H1 (cell line): ENCODE data around the gene FHIT. TPM values are rescaled to one million over a fixed set of nuclear protein-coding genes. Genes with fewer than 3 reads are reported as not detected.

Experiments
- CTCF ChIA-PET: fragments of 300-600 bp; sonication (Branson Sonifier 250); formaldehyde crosslinking; loops from one replicate; lab custom pipeline; 2021; ENCODE audit not compliant: partially characterized antibody; lab: Charles Lee
- POLR2A ChIA-PET: fragments of 300-600 bp; sonication (Branson Sonifier 250); formaldehyde crosslinking; loops from one replicate; lab custom pipeline; 2021; ENCODE audit warnings: inconsistent platforms; ENCODE audit not compliant: partially characterized antibody; lab: Charles Lee
- DNase-seq, 2 experiments: peaks; one replicate each; pipeline versions ENCODE4 v3.0.0 to v3.0.0-alpha.2; 2010 to 2022; ENCODE audit warnings: low spot score in 2 of 2, low read depth in 1 of 2, mixed read lengths in 1 of 2
- FAIRE-seq: peaks from 2 replicates; lab custom pipeline; 2011; peaks lifted over from hg19 to GRCh38; lab: Jason Lieb, UNC
- H2AFZ ChIP-seq: 2 replicates; pipeline ENCODE4 v1.8.1; 2012; ENCODE audit warnings: low read length, inconsistent platforms
- H2AK5ac ChIP-seq: 2 replicates; pipeline ENCODE4 v1.6.1; 2013; ENCODE audit warnings: low read depth, low read length
- H2BK120ac ChIP-seq: replicated peaks from 2 replicates; pipeline ENCODE3; 2013; ENCODE audit warnings: low read depth, low read length, inconsistent platforms
- H2BK12ac ChIP-seq: 2 replicates; pipeline ENCODE4 v1.6.1; 2013; ENCODE audit warnings: low read depth, low read length
- H2BK15ac ChIP-seq: 2 replicates; pipeline ENCODE4 v1.6.1; 2013; ENCODE audit warnings: low read length
- H2BK20ac ChIP-seq: 2 replicates; pipeline ENCODE4 v1.6.1; 2013; ENCODE audit warnings: low read length
- H2BK5ac ChIP-seq: 2 replicates; pipeline ENCODE4 v1.6.1; 2013; ENCODE audit warnings: low read depth, low read length
- H3K14ac ChIP-seq: 2 replicates; pipeline ENCODE4 v1.6.1; 2013; ENCODE audit warnings: inconsistent platforms; ENCODE audit not compliant: insufficient read length
- H3K18ac ChIP-seq: 2 replicates; pipeline ENCODE4 v1.6.1; 2013; ENCODE audit warnings: low read length; ENCODE audit errors: extremely low read depth
- H3K23ac ChIP-seq: 2 replicates; pipeline ENCODE4 v1.6.1; 2013; ENCODE audit warnings: inconsistent platforms; ENCODE audit not compliant: insufficient read length
- H3K23me2 ChIP-seq: 2 replicates; pipeline ENCODE4 v1.6.1; 2013; ENCODE audit warnings: low read depth, low read length
- H3K27ac ChIP-seq: 2 replicates; pipeline ENCODE4 v1.6.1; 2011; ENCODE audit warnings: low read depth, low read length, inconsistent platforms
- H3K27me3 ChIP-seq, 4 experiments: replicated peaks in 1 of 4; 1 replicate in 1 of 4; 2 replicates in 3 of 4; pipeline versions ENCODE4 v1.6.1 to v1.8.1; 2011 to 2013; ENCODE audit warnings: low read length in 3 of 4, mild to moderate bottlenecking in 3 of 4, inconsistent platforms in 2 of 4, mixed read lengths in 2 of 4, moderate library complexity in 1 of 4; ENCODE audit not compliant: control insufficient read depth in 3 of 4, insufficient read depth in 3 of 4; ENCODE audit errors: extremely low read depth in 1 of 4
- H3K36me3 ChIP-seq, 4 experiments: 2 replicates each; pipeline versions ENCODE4 v1.6.1 to v1.8.1; 2011 to 2013; ENCODE audit warnings: mild to moderate bottlenecking in 4 of 4, low read length in 3 of 4, moderate library complexity in 2 of 4, control low read depth in 1 of 4, inconsistent platforms in 1 of 4; ENCODE audit not compliant: insufficient read depth in 4 of 4, control insufficient read depth in 2 of 4
- H3K4ac ChIP-seq: replicated peaks from 2 replicates; pipeline ENCODE3; 2013; ENCODE audit warnings: low read length, low read depth, mixed read lengths, inconsistent platforms; ENCODE audit not compliant: insufficient read length
- H3K4me1 ChIP-seq, 4 experiments: replicated peaks in 1 of 4; 1 replicate in 1 of 4; 2 replicates in 3 of 4; pipeline versions ENCODE4 v1.6.1 to v1.8.1; 2011 to 2013; ENCODE audit warnings: low read length in 3 of 4, inconsistent platforms in 2 of 4, mixed read lengths in 1 of 4; ENCODE audit not compliant: insufficient read depth in 4 of 4, control insufficient read depth in 3 of 4
- H3K4me2 ChIP-seq, 2 experiments: 2 replicates each; pipeline versions ENCODE4 v1.6.1 to v1.8.1; 2011 to 2013; ENCODE audit warnings: low read depth in 2 of 2, low read length in 2 of 2, control low read depth in 1 of 2, inconsistent platforms in 1 of 2, mild to moderate bottlenecking in 1 of 2; ENCODE audit not compliant: insufficient read depth in 1 of 2
- H3K4me3 ChIP-seq, 4 experiments: fragments of 200-600, 300-600 bp in 1 of 4; sonication (generic), shearing (Covaris generic), sonication (Bioruptor Twin) in 1 of 4; 2 replicates each; pipeline versions ENCODE4 v1.5.1 to v1.8.1; 2011 to 2016; ENCODE audit warnings: low read length in 4 of 4, low read depth in 3 of 4, control low read depth in 2 of 4, inconsistent platforms in 2 of 4, mild to moderate bottlenecking in 2 of 4, mixed read lengths in 1 of 4, moderate library complexity in 1 of 4; ENCODE audit not compliant: insufficient read depth in 2 of 4; ENCODE audit errors: extremely low read depth in 1 of 4
- H3K56ac ChIP-seq: replicated peaks from 2 replicates; pipeline ENCODE3; 2013; ENCODE audit warnings: low read depth, mild to moderate bottlenecking, mixed read lengths, low read length, inconsistent platforms; ENCODE audit not compliant: insufficient read length
- H3K79me1 ChIP-seq: 2 replicates; pipeline ENCODE4 v1.6.1; 2013; ENCODE audit warnings: low read depth, low read length, control low read depth
- H3K79me2 ChIP-seq, 2 experiments: 2 replicates each; pipeline versions ENCODE4 v1.6.1 to v1.8.1; 2012 to 2013; ENCODE audit warnings: low read length in 2 of 2, mild to moderate bottlenecking in 2 of 2, inconsistent platforms in 1 of 2; ENCODE audit not compliant: insufficient read depth in 2 of 2, control insufficient read depth in 1 of 2
- H3K9ac ChIP-seq, 4 experiments: replicated peaks in 1 of 4; 1 replicate in 1 of 4; 2 replicates in 3 of 4; pipeline versions ENCODE4 v1.6.1 to v1.8.1; 2011 to 2013; ENCODE audit warnings: low read depth in 3 of 4, low read length in 3 of 4, control low read depth in 2 of 4, mild to moderate bottlenecking in 2 of 4, moderate library complexity in 2 of 4, inconsistent platforms in 1 of 4; ENCODE audit errors: extremely low read depth in 1 of 4
- H3K9me3 ChIP-seq, 2 experiments: 2 replicates each; pipeline versions ENCODE4 v1.6.1 to v1.8.1; 2012 to 2013; ENCODE audit warnings: mild to moderate bottlenecking in 2 of 2, moderate library complexity in 2 of 2, control low read depth in 1 of 2, inconsistent platforms in 1 of 2, low read depth in 1 of 2, low read length in 1 of 2, mixed read lengths in 1 of 2; ENCODE audit not compliant: insufficient read depth in 2 of 2
- H4K20me1 ChIP-seq, 2 experiments: replicated peaks in 1 of 2; 2 replicates each; pipeline versions ENCODE3 to v1.8.1; 2011 to 2013; ENCODE audit warnings: inconsistent platforms in 2 of 2, low read length in 2 of 2, mild to moderate bottlenecking in 1 of 2; ENCODE audit not compliant: insufficient read depth in 2 of 2, control insufficient read depth in 1 of 2
- H4K5ac ChIP-seq: 2 replicates; pipeline ENCODE4 v1.6.1; 2013; ENCODE audit warnings: low read length, low read depth, mixed read lengths, inconsistent platforms; ENCODE audit not compliant: insufficient read length
- H4K8ac ChIP-seq: 2 replicates; pipeline ENCODE4 v1.8.0; 2013; ENCODE audit warnings: mild to moderate bottlenecking, moderate library complexity, low read length, inconsistent platforms; ENCODE audit not compliant: insufficient read depth; ENCODE audit errors: extremely low read depth
- H4K91ac ChIP-seq: replicated peaks from 2 replicates; pipeline ENCODE3; 2013; ENCODE audit warnings: low read length, mixed read lengths, inconsistent platforms; ENCODE audit not compliant: insufficient read length
- FOSL1 ChIP-seq: IDR thresholded peaks from 2 replicates; pipeline ENCODE4 v1.6.1; 2011; ENCODE audit warnings: mild to moderate bottlenecking, low read depth, low read length, moderate library complexity; ENCODE audit not compliant: insufficient read depth
- SIN3A ChIP-seq, 2 experiments: IDR thresholded peaks in 1 of 2; conservative IDR thresholded peaks in 1 of 2; 2 replicates each; pipeline ENCODE4 v1.6.1; 2011 to 2012; ENCODE audit warnings: low read length in 2 of 2, improper control_type of control experiment in 1 of 2, low read depth in 1 of 2, mild to moderate bottlenecking in 1 of 2
- WGBS, 2 experiments: shearing (Covaris generic) in 1 of 2; methylation state at CpG; one replicate each; pipeline versions ENCODE4 v1.1.6 to v1.1.7; 2013 to 2015; ENCODE audit warnings: low lambda C conversion rate in 2 of 2, mixed read lengths in 2 of 2, inconsistent platforms in 1 of 2, low coverage in 1 of 2, missing lambda C conversion rate in 1 of 2; ENCODE audit not compliant: insufficient replicate concordance in 2 of 2, insufficient coverage in 1 of 2, insufficient read length in 1 of 2; ENCODE audit errors: extremely low coverage in 1 of 2, missing lambda C conversion rate in 1 of 2; 5-methylcytosine and 5-hydroxymethylcytosine counted together
- polyA plus RNA-seq, 7 experiments: library from polyadenylated mRNA; depleted of rRNA in 3 of 7; stranded (reverse) in 5 of 7; unstranded in 2 of 7; fragments of >200 nt in 5 of 7; fragments of 200-250 nt in 2 of 7; gene quantifications; 1 replicate in 5 of 7; 2 replicates in 1 of 7; 4 replicates in 1 of 7; pipeline versions ENCODE4 v1.2.1 to v1.2.3, GENCODE V29; 2011 to 2013; ENCODE audit warnings: missing spikeins in 2 of 7, mixed read lengths in 2 of 7
- total RNA-seq: library from RNA; stranded (reverse); fragmentation: NEBNext Ultra II Directional; extraction: Animal tissue kit (Norgen Biotek cat#: 25700); gene quantifications from 2 replicates; pipeline ENCODE4 v1.2.1, GENCODE V29; 2021

Gene FHIT
- total and polyA plus RNA-seq, 2 of the 8 experiments (the other 6 are each of a cell fraction or from before 2014, with no cell fraction given): 1.2 to 3.2 TPM

DNA sequence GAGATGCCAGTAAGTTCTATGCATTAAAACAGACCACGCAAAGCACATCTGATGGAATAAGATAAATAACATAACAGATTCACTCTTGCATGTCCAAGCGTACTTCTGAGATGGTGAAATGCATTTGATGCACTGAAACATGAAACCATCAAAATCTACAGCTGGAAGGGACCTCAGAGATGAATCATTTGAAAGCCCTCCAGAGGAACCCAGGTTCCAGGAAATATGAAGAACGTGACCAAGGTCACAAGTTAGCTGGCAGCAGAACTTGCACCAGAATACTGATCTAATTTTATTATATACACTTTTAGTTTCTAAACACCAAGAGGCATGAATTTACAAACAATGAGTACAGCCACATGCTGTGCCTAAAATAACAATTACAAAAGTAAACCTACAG, 957.1 kb downstream of the FHIT start:
- WGBS, 2 experiments: 66% methylated on average over 3 of the region's 3 CpGs; no CpG with 5 or more reads in 1 of the 2 experiments

More for the DNA sequence above, 957.1 kb downstream of the FHIT start:
- no peak overlapping the region for H2BK12ac ChIP-seq
- DNase-seq (no peak), FAIRE-seq (no peak)
- H3K79me1 ChIP-seq: no peaks in the 10 kb centered on the region
- no peak overlapping the region for H3K23ac ChIP-seq
- H3K4me3 ChIP-seq: no peak overlapping the region
- no peaks in the 10 kb centered on the region for H4K20me1 ChIP-seq
- H2BK20ac ChIP-seq: no peak overlapping the region
- H3K36me3 ChIP-seq: no peaks in the 10 kb centered on the region
- H2BK5ac ChIP-seq: no peak overlapping the region
- no peaks in the 10 kb centered on the region for H3K79me2 ChIP-seq
- H3K23me2 ChIP-seq: no peaks in the 10 kb centered on the region; the same call in 1 of the 2 replicates
- H2BK120ac ChIP-seq: no peak overlapping the region
- no peak overlapping the region for H2AFZ ChIP-seq
- CTCF ChIA-PET: no interaction called here
- no peak overlapping the region for H3K4ac ChIP-seq
- TF ChIP-seq SIN3A (conservative IDR thresholded peaks at IDR 0.05 in 1 of 2, IDR thresholded peaks at IDR 0.05 in 1 of 2; ENCODE audit: low read depth in 1 of 2, low read length in 2 of 2) (no peak), FOSL1 (no peak)
- H3K14ac ChIP-seq: no peak overlapping the region
- no peak overlapping the region for H4K8ac ChIP-seq
- POLR2A ChIA-PET: no interaction called here
- H2AK5ac ChIP-seq: no peak overlapping the region
- no peak overlapping the region for H2BK15ac ChIP-seq
- no peak overlapping the region for H3K9ac ChIP-seq
- H3K4me2 ChIP-seq: no peak overlapping the region
- H3K9me3 ChIP-seq: no peaks in the 10 kb centered on the region
- H3K27ac ChIP-seq: no peak overlapping the region
- no peak overlapping the region for H3K18ac ChIP-seq
- no peaks in the 10 kb centered on the region; a peak in 1 of 7 replicates for H3K4me1 ChIP-seq
- no peaks in the 10 kb centered on the region for H3K27me3 ChIP-seq
- no peak overlapping the region for H4K91ac ChIP-seq
- no peak overlapping the region for H3K56ac ChIP-seq
- H4K5ac ChIP-seq: no peak overlapping the region
